Transverse colon (tissue), 3 donors: Measurements from ENCODE around the gene CLTC.

ENCODE experiments used
- CTCF ChIP-seq, 5 experiments: fragments of 200-600 bp in 3 of 5; fragments of 450-650 bp in 2 of 5; sonication (generic) in 3 of 5; IDR thresholded peaks; 1 replicate in 2 of 5; 2 replicates in 3 of 5; pipeline ENCODE4 v1.5.1; 2016 to 2017; ENCODE audit warnings: antibody characterized with exemption in 5 of 5, inconsistent platforms in 3 of 5, mild to moderate bottlenecking in 2 of 5, moderate library complexity in 1 of 5
- EP300 ChIP-seq: sonication (generic); formaldehyde crosslinking; IDR thresholded peaks from one replicate; pipeline ENCODE4 v1.6.1; 2017; ENCODE audit warnings: antibody characterized with exemption, low read depth

- TF ChIP-seq CTCF (IDR thresholded peaks at IDR 0.05) (no peak), EP300 (no peak)
These were observed 102.9 kb downstream of the CLTC start for GRCh38 chr17:59722623-59723022.
